ENCODE results near the gene PTPRN.

Gene PTPRN

DNA sequence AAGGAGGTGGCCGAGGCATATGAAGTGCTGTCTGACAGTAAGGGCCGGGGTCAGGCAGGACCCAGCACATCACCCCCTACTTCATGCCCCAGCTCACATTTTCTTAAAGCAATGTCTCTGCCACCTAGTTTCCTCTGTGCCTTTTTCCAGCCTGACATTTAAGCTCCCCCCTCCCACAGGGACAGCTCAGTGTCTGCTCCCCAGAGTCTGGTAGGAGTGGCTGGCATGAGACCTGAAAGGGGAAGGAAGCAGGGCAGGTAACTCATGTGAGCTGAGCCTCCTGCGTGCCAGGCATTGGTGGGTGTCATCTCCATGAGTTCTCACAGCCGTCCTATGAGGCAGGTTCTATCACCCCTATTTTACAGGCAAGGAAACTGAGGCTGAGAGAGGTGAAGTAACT lies 28.6 kb downstream of the PTPRN start:
- TF ChIP-seq, protein P1, sequence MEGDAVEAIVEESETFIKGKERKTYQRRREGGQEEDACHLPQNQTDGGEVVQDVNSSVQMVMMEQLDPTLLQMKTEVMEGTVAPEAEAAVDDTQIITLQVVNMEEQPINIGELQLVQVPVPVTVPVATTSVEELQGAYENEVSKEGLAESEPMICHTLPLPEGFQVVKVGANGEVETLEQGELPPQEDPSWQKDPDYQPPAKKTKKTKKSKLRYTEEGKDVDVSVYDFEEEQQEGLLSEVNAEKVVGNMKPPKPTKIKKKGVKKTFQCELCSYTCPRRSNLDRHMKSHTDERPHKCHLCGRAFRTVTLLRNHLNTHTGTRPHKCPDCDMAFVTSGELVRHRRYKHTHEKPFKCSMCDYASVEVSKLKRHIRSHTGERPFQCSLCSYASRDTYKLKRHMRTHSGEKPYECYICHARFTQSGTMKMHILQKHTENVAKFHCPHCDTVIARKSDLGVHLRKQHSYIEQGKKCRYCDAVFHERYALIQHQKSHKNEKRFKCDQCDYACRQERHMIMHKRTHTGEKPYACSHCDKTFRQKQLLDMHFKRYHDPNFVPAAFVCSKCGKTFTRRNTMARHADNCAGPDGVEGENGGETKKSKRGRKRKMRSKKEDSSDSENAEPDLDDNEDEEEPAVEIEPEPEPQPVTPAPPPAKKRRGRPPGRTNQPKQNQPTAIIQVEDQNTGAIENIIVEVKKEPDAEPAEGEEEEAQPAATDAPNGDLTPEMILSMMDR (IDR thresholded peaks at IDR 0.05; ENCODE audit: control extremely low read depth, extremely low read depth, low read depth, missing control alignments): no peak
- ChIA-PET CTCF (interaction anchor here (0.8 to 16.0 kb wide), 10 partner anchors 10 to 300 kb away, joined by 3 to 336 read pairs (median 3); partner anchors contain the start of genes CNPPD1, DNPEP and SLC23A3), POLR2A (interaction anchor here (0.6 to 2.2 kb wide), 4 partner anchors 11 to 81 kb away, joined by 3 to 5 read pairs (median 4); no protein-coding TSS in a partner anchor)
- no peak for DNase-seq (ENCODE audit: extremely low spot score)

DNA sequence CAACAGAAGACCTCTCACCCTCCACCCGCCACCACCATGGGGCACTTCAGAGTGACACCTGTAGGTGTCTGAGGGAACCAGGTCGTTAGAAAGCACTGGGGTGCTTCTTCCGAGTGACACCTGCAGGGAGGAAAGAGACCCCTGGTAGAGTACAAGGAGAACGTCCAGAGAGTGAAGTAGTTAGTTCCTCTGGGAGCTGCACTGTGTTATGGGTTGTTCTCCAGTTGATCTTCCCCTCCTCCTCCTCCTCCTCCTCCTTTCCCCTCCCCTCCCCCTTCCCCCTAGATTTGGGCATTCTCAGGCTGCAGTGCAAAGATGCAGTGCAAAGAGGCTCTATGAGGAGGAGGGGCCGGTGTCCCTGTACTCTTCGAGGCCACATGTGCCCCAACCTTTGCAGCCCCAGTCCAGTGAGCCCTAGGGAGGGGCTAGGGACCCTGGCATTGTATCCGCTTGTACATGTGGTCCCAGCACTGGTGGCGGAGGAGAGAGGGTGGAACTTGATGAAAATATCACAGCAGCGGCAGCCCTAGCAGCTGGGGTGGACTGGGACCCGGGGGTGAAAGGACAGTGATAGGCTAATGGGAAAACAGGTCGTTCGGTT lies 29.2 kb downstream of the PTPRN start:
- ChIA-PET POLR2A (interaction anchor here (0.6 to 2.2 kb wide), 4 partner anchors 12 to 103 kb away, joined by 4 to 19 read pairs (median 4); partner anchors contain the start of genes CNPPD1 and TUBA4A), CTCF (interaction anchor here (0.8 to 16.0 kb wide), 11 partner anchors 11 to 300 kb away, joined by 3 to 336 read pairs (median 3); partner anchors contain the start of genes CNPPD1, DNPEP, SLC23A3 and TUBA4B)
- TF ChIP-seq, protein P1 (IDR thresholded peaks at IDR 0.05; ENCODE audit: control extremely low read depth, extremely low read depth, low read depth, missing control alignments): peak; percentile 2
- no peak for DNase-seq (ENCODE audit: extremely low spot score)

DNA sequence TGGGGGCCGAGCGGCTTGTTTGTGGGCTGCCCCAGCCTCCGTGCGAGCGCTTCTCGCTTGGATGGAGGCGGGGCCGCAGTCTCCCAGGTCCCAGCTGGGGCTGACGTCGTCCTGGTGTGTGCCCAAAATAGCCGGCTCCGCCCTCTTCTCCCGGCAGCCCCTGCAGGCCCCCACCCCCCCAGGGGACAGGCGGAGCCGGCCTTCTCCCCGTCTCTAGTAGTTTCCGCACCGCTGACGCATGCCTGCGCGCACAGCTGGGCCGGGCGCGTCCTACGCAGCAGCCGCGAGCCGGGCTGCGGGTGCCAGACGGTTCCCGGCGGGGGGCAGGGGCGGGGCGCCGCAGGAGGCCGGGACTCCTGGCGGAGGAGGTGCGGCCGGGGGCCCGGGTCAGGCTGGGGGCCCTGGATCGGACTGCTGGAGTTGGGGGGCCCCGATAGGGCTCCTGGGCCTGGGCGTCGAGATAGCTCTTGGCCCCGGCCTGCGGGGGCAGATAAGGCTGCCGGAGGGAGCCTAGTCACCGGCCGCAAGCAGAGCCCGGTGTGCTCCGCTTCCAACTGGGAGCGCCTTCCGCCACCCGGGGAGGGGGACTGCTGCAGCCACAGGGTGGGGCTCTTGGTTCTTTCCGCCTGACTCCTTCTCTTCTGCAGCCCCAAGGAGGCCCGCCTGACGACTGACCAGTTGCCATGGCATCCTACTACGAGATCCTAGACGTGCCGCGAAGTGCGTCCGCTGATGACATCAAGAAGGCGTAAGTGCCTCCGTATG lies 29.9 kb downstream of the PTPRN start, which contains the start of gene DNAJB2:
DNAJB2 (plus strand) TSS at position 216 of the 765 bp plus-strand sequence; CDS start at position 684, 468 bp downstream.
- TF ChIP-seq, protein P1 (IDR thresholded peaks at IDR 0.05; ENCODE audit: control extremely low read depth, extremely low read depth, low read depth, missing control alignments): peak; percentile 14
- POLR2A ChIA-PET: interaction anchor here (0.6 to 1.9 kb wide), 10 partner anchors 10 to 694 kb away, joined by 3 to 19 read pairs (median 6); partner anchors contain the start of genes CNPPD1, DNPEP and TUBA4A
- peak; percentile 100 for DNase-seq (ENCODE audit: extremely low spot score)
- CTCF ChIA-PET: interaction anchor here (0.9 to 16.0 kb wide), 17 partner anchors 10 to 216 kb away, joined by 3 to 336 read pairs (median 8); partner anchors contain the start of genes CNPPD1, NHEJ1, SLC23A3 and TUBA4B

DNA sequence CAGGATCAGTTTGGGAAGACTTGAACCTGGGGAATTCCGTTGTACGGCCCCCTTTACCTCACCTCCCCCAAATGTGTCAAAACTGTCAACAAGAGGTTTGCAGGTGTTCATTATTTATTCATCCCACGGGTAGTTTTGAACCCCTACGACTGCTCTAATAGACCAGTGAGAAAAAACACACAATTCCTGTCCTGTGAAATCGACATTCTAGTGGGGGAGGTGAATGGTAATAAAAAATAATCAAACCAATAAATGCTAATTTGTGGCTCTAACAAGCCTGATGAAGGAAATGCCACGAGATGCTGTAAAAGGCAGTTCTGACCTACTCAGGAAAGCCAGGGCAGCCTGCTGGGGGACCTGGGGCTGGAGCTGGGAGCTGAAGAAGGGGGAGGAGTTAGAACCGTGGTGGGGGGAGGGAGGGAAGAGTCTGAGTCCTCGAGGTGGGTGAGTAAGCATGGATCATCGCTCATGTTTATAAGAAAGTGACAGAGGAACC lies 30.5 kb downstream of the PTPRN start:
- CTCF ChIA-PET: interaction anchor here (0.9 to 16.0 kb wide), 26 partner anchors 9 to 217 kb away, joined by 3 to 336 read pairs (median 6); partner anchors contain the start of genes ANKZF1, ATG9A, CNPPD1 and GLB1L
- TF ChIP-seq, protein P1 (IDR thresholded peaks at IDR 0.05; ENCODE audit: control extremely low read depth, extremely low read depth, low read depth, missing control alignments): no peak
- DNase-seq (ENCODE audit: extremely low spot score): no peak
- POLR2A ChIA-PET: interaction anchor here (0.5 to 1.9 kb wide), 10 partner anchors 8 to 693 kb away, joined by 3 to 19 read pairs (median 6); partner anchors contain the start of genes DNPEP and TUBA4A

DNA sequence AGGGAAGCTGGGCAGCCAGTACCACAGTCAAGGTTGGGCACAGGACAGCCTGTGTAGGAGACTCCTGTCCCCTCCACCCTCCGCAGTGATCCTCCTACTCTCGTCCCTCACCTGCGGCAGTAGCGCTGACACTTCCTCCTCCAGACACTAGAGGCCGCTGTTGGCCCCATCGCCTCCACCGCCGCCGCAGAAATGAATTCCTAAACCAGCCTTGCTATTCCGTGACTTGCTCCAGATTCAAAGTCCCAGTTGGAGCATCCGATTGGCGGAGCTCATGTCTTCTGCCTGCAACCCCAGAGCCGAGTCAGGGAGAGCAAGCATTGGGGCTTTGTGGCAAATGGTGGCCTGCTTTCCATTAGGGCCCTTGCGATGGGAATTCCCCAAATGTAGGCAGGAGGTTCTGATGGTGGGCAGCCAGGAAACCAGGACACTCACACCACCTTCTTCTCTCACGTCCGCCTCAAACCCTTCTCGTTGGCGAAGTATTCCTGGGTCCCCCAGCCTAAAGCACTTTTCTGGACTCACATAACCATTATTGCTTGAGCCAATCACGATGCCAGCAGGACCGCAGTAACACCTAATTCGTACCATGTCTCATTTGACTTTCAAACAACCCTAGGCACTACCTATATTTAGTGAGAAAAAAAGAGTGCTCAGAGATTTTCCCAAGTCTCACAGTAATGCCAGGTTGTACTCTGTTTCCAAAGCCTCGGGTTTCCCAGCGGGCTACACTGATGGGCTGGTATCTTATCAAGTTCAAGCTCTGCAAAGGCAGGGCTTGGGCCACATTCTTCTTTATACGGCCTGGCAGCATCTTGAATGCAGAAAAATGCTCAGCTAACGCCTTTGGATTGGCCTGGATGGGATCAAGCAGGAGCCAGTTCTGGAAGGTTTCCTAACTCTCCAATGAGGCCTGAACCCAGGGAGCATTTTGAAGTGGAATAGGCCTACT lies 31.2 kb downstream of the PTPRN start:
- POLR2A ChIA-PET: interaction anchor here (0.5 to 1.9 kb wide), 9 partner anchors 9 to 692 kb away, joined by 3 to 19 read pairs (median 7); partner anchors contain the start of genes DNPEP and TUBA4A
- TF ChIP-seq, protein P1 (IDR thresholded peaks at IDR 0.05; ENCODE audit: control extremely low read depth, extremely low read depth, low read depth, missing control alignments): peak; percentile 95

More for the DNA sequence above, 31.2 kb downstream of the PTPRN start:
- peak; percentile 81 for DNase-seq (ENCODE audit: extremely low spot score)
- CTCF ChIA-PET: interaction anchor here (0.9 to 16.0 kb wide), 31 partner anchors 9 to 252 kb away, joined by 3 to 336 read pairs (median 5); partner anchors contain the start of genes ANKZF1, ATG9A, CNPPD1 and GLB1L

All from GM10248 (cell line).